PC-3 (cell line): Measurements from ENCODE around the gene PGAP2.

Experiments
- CTCF ChIP-seq: fragments of 300-600 bp; sonication (generic); conservative IDR thresholded peaks from 2 replicates; pipeline ENCODE4 v1.5.1; 2017; ENCODE audit warnings: antibody characterized with exemption, low read depth, mild to moderate bottlenecking, low read length
- EZH2 ChIP-seq: fragments of 300-600 bp; sonication (generic); IDR thresholded peaks from one replicate; pipeline ENCODE4 v1.6.1; 2017; ENCODE audit warnings: antibody characterized with exemption, mild to moderate bottlenecking, low read length; ENCODE audit not compliant: unreplicated experiment

GRCh38 chr11:3849297-3849874 is 41.0 kb downstream of the PGAP2 start:
- TF ChIP-seq CTCF, result peak; percentile 83
- no peak for TF ChIP-seq EZH2
